Neural progenitor cell (in vitro differentiated cells): Measurements from ENCODE around the gene METTL9.

Experiments
- EZH2 ChIP-seq: fragments of 200-600 bp; sonication (generic); IDR thresholded peaks from 2 replicates; pipeline ENCODE4 v1.6.1; 2017; ENCODE audit warnings: antibody characterized with exemption, mild to moderate bottlenecking, moderate library complexity
- TF ChIP-seq, protein P1 (sequence below): fragments of 200-600 bp; sonication (generic); IDR thresholded peaks from 2 replicates; pipeline ENCODE4 v1.5.1; 2017; ENCODE audit warnings: antibody characterized with exemption, mild to moderate bottlenecking

DNA sequence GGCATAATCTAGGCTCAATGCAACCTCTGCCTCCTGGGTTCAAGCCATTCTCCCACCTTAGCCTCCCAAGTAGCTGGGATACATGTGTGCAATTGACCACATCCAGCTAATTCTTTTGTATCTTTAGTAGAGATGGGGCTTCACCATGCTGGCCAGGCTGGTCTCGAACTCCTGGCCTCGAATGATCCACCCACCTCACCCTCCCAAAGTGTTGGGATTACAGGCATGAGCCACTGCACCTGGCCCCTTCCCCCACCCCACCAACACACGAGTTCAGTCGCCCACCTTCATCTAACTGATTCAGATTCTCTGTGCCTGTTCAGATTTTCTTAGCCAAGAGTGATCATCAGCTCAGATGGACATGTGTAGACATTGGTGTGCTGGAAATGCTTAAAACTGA, 25.0 kb upstream of the METTL9 start:
- TF ChIP-seq, protein P1, sequence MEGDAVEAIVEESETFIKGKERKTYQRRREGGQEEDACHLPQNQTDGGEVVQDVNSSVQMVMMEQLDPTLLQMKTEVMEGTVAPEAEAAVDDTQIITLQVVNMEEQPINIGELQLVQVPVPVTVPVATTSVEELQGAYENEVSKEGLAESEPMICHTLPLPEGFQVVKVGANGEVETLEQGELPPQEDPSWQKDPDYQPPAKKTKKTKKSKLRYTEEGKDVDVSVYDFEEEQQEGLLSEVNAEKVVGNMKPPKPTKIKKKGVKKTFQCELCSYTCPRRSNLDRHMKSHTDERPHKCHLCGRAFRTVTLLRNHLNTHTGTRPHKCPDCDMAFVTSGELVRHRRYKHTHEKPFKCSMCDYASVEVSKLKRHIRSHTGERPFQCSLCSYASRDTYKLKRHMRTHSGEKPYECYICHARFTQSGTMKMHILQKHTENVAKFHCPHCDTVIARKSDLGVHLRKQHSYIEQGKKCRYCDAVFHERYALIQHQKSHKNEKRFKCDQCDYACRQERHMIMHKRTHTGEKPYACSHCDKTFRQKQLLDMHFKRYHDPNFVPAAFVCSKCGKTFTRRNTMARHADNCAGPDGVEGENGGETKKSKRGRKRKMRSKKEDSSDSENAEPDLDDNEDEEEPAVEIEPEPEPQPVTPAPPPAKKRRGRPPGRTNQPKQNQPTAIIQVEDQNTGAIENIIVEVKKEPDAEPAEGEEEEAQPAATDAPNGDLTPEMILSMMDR, result no peak
- TF ChIP-seq EZH2, result no peak
